Panc1 (cell line): ENCODE data around the gene OSBPL10. TPM values are rescaled to one million over a fixed set of nuclear protein-coding genes. Genes with fewer than 3 reads are reported as not detected.

Experiments
- ATAC-seq: fragments of 200-7000 bp; cut with Tn5 transposase; 2 replicates; pipeline ENCODE4 v1.9.1; 2020; ENCODE audit warnings: mild to moderate bottlenecking, moderate library complexity
- BruUV-seq: library from RNA; stranded (reverse); fragments of 400-500 nt; replicated peaks from 2 replicates; lab custom pipeline; 2021; lab: Mats Ljungman, UMichigan
- CTCF ChIA-PET: fragments of 300-600 bp; sonication (Branson Sonifier 250); formaldehyde crosslinking; loops from one replicate; lab custom pipeline; 2022; ENCODE audit warnings: antibody characterized with exemption; lab: Charles Lee
- POLR2A ChIA-PET: fragments of 300-600 bp; sonication (Branson Sonifier 250); formaldehyde crosslinking; loops from one replicate; lab custom pipeline; 2022; ENCODE audit warnings: antibody characterized with exemption; lab: Charles Lee
- DNase-seq: peaks from one replicate; pipeline ENCODE4 v3.0.0-alpha.2; 2010; ENCODE audit warnings: low read depth, low spot score
- H3K27ac ChIP-seq: 2 replicates; pipeline ENCODE4 v1.5.1; 2011; ENCODE audit warnings: mild to moderate bottlenecking, low read length, inconsistent platforms
- H3K27me3 ChIP-seq: fragments of 200-500 bp; sonication (Bioruptor generic); 2 replicates; pipeline ENCODE4 v1.6.0; 2014; ENCODE audit warnings: low read length, inconsistent platforms; ENCODE audit not compliant: control insufficient read depth, insufficient read depth
- H3K36me3 ChIP-seq: fragments of 200-500 bp; sonication (Bioruptor generic); 2 replicates; pipeline ENCODE4 v1.5.1; 2014; ENCODE audit warnings: inconsistent platforms, mild to moderate bottlenecking, low read length, moderate library complexity; ENCODE audit not compliant: control insufficient read depth, insufficient read depth
- H3K4me1 ChIP-seq: 2 replicates; pipeline ENCODE4 v1.5.1; 2011; ENCODE audit warnings: inconsistent platforms, mild to moderate bottlenecking, low read length, moderate library complexity; ENCODE audit not compliant: control insufficient read depth, insufficient read depth
- H3K4me3 ChIP-seq, 2 experiments: 2 replicates each; pipeline ENCODE4 v1.5.1; 2011 to 2012; ENCODE audit warnings: low read depth in 2 of 2, low read length in 2 of 2, mild to moderate bottlenecking in 2 of 2, inconsistent platforms in 1 of 2, moderate library complexity in 1 of 2
- H3K9me3 ChIP-seq: fragments of 200-500 bp; sonication (Bioruptor generic); 2 replicates; pipeline ENCODE4 v1.5.1; 2014; ENCODE audit warnings: low read depth, mild to moderate bottlenecking, inconsistent platforms, low read length, moderate library complexity; ENCODE audit not compliant: control insufficient read depth, insufficient read depth
- CTCF ChIP-seq: fragments of 450-650 bp; IDR thresholded peaks from 2 replicates; pipeline ENCODE4 v1.5.1; 2017; ENCODE audit warnings: mild to moderate bottlenecking
- POLR2AphosphoS5 ChIP-seq: IDR thresholded peaks from 2 replicates; pipeline ENCODE4 v1.6.1; 2012; ENCODE audit warnings: mild to moderate bottlenecking, low read depth, low read length, moderate library complexity
- REST ChIP-seq, 2 experiments: IDR thresholded peaks; 2 replicates each; pipeline ENCODE4 v1.6.1; 2011 to 2012; ENCODE audit warnings: low read depth in 2 of 2, control low read depth in 1 of 2, low read length in 1 of 2, mild to moderate bottlenecking in 1 of 2, moderate library complexity in 1 of 2; ENCODE audit not compliant: insufficient read depth in 1 of 2
- SIN3A ChIP-seq: IDR thresholded peaks from 2 replicates; pipeline ENCODE4 v1.6.1; 2012; ENCODE audit warnings: low read depth, mild to moderate bottlenecking, low read length, moderate library complexity, borderline replicate concordance; ENCODE audit not compliant: insufficient read depth
- TCF7L2 ChIP-seq: IDR thresholded peaks from 2 replicates; pipeline ENCODE4 v1.6.1; 2011; ENCODE audit warnings: mild to moderate bottlenecking, low read depth, low read length, inconsistent platforms
- in situ Hi-C: cut with HindIII; loops from 2 replicates; pipeline ENCODE4 v1.10.0; 2016; ENCODE audit warnings: low sequenced_read_pairs, low pct_unique_long_range_greater_than_20kb
- intact Hi-C: fragments of 100-400 bp; cut with micrococcal nuclease; formaldehyde crosslinking; loops from one replicate; pipeline ENCODE4 v1.10.0; 2022; ENCODE audit not compliant: unreplicated experiment
- total RNA-seq: library from RNA; stranded (reverse); gene quantifications from one replicate; pipeline ENCODE4 v1.2.1, GENCODE V29; 2021; ENCODE audit not compliant: unreplicated experiment

The OSBPL10 gene
- total RNA-seq, 1 experiment from 2014 or later: 88.1 TPM

GRCh38 chr3:31695280-31696008 lies 285.6 kb downstream of the OSBPL10 start:
- CTCF ChIA-PET: no interaction called here
- no peak overlapping the region for H3K4me3 ChIP-seq
- H3K4me1 ChIP-seq: no peaks in the 10 kb centered on the region
- no peak overlapping the region for H3K27ac ChIP-seq
- in situ Hi-C loops (no loop called here), intact Hi-C loops (no loop called here)
- TSS peak; percentile 6 for BruUV-seq
- ATAC-seq (no peak), DNase-seq (no peak)
- H3K9me3 ChIP-seq: no peaks in the 10 kb centered on the region
- POLR2A ChIA-PET: interaction anchor here (0.7 kb wide), 1 partner anchor 820 kb away, joined by 5 read pairs; no protein-coding TSS in a partner anchor
- TF ChIP-seq POLR2AphosphoS5 (no peak), TCF7L2 (0 out of 2 replicates have a peak, but pooled peaks have one; percentile 21), CTCF (peak; percentile 43)
- H3K36me3 ChIP-seq: no peaks in the 10 kb centered on the region
- H3K27me3 ChIP-seq: no peaks in the 10 kb centered on the region

GRCh38 chr3:31693346-31693745 lies 287.7 kb downstream of the OSBPL10 start:
- H3K27ac ChIP-seq: no peak overlapping the region
- CTCF ChIA-PET: no interaction called here
- intact Hi-C loops (no loop called here), in situ Hi-C loops (no loop called here)
- H3K4me3 ChIP-seq: no peak overlapping the region
- no peak for DNase-seq
- H3K9me3 ChIP-seq: no peaks in the 10 kb centered on the region
- no peak for ATAC-seq
- H3K4me1 ChIP-seq: no peaks in the 10 kb centered on the region
- BruUV-seq: no TSS peak
- POLR2A ChIA-PET: no interaction called here
- TF ChIP-seq CTCF: no peak
- TF ChIP-seq TCF7L2: no peak
- TF ChIP-seq POLR2AphosphoS5: no peak
- no peaks in the 10 kb centered on the region for H3K36me3 ChIP-seq
- H3K27me3 ChIP-seq: no peaks in the 10 kb centered on the region

DNA sequence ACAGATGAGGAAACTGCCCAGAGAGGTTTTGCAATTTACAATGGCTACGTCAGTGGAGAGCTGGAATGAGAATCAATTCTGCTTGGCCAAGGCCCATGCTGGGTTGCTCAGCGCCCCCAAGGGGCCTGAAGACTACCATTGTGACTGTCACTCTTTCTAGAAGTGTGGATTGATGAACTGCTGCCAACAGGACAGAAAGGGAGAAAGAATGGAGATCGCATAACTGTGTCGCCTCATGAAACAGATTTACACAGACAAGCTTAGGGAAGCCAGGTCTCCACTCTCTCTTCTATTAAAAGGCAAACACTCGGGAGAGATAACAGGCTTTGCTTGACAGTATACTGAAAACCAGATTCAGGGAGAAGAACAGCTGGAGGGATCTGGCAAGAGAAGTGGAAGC lies 288.3 kb downstream of the OSBPL10 start:
- no peak for ATAC-seq
- POLR2A ChIA-PET: no interaction called here
- no peak for TF ChIP-seq CTCF
- TF ChIP-seq SIN3A: no peak
- TF ChIP-seq REST (IDR thresholded peaks at IDR 0.05; ENCODE audit: insufficient read depth in 1 of 2, low read depth in 2 of 2, low read length in 1 of 2): no peak
- no peak for TF ChIP-seq POLR2AphosphoS5
- no peak for TF ChIP-seq TCF7L2
- intact Hi-C loops (no loop called here), in situ Hi-C loops (no loop called here)
- no TSS peak for BruUV-seq
- Histone ChIP-seq H3K9me3 (no peaks in the 10 kb centered on the region), H3K4me3 (no peak overlapping the region), H3K27ac (no peak overlapping the region), H3K36me3 (no peaks in the 10 kb centered on the region), H3K4me1 (no peaks in the 10 kb centered on the region), H3K27me3 (no peaks in the 10 kb centered on the region)
- no peak for DNase-seq
- CTCF ChIA-PET: no interaction called here
